Smooth muscle cell (in vitro differentiated cells): Measurements from ENCODE around the gene SPATA13. TPM values are rescaled to one million over a fixed set of nuclear protein-coding genes. Genes with fewer than 3 reads are reported as not detected.

Experiments used
- DNase-seq: peaks from one replicate; lab custom pipeline; 2025; ENCODE audit not compliant: unreplicated experiment; lab: John Stamatoyannopoulos, UW
- H2AFZ ChIP-seq: fragments of 200-600 bp; sonication (generic); 2 replicates; pipeline ENCODE4 v1.6.0; 2016; ENCODE audit warnings: antibody characterized with exemption, low read depth, mild to moderate bottlenecking
- H3F3A ChIP-seq: fragments of 200-600 bp; sonication (generic); 2 replicates; pipeline ENCODE4 v1.6.0; 2017; ENCODE audit warnings: antibody characterized with exemption, low read depth
- H3K27ac ChIP-seq: fragments of 200-600 bp; sonication (generic); 2 replicates; pipeline ENCODE4 v1.5.1; 2016; ENCODE audit warnings: low read depth, mild to moderate bottlenecking
- H3K27me3 ChIP-seq: fragments of 200-600 bp; sonication (generic); 2 replicates; pipeline ENCODE4 v1.6.1; 2016; ENCODE audit warnings: low read depth, mild to moderate bottlenecking
- H3K36me3 ChIP-seq: fragments of 200-600 bp; sonication (generic); 2 replicates; pipeline ENCODE4 v1.5.1; 2016; ENCODE audit warnings: low read depth
- H3K4me1 ChIP-seq: fragments of 200-600 bp; sonication (generic); 2 replicates; pipeline ENCODE4 v1.5.1; 2016; ENCODE audit warnings: low read depth
- H3K4me2 ChIP-seq: fragments of 200-600 bp; sonication (generic); 2 replicates; pipeline ENCODE4 v1.6.0; 2016; ENCODE audit warnings: mild to moderate bottlenecking
- H3K4me3 ChIP-seq: fragments of 200-600 bp; sonication (generic); 2 replicates; pipeline ENCODE4 v1.5.1; 2016; ENCODE audit warnings: mild to moderate bottlenecking
- H3K79me2 ChIP-seq: fragments of 200-600 bp; sonication (generic); 2 replicates; pipeline ENCODE4 v1.6.0; 2016; ENCODE audit warnings: low read depth, mild to moderate bottlenecking
- H3K9ac ChIP-seq: fragments of 200-600 bp; sonication (generic); 2 replicates; pipeline ENCODE4 v1.6.0; 2016; ENCODE audit warnings: low read depth
- H3K9me3 ChIP-seq: fragments of 200-600 bp; sonication (generic); replicated peaks from 2 replicates; pipeline ENCODE4 v1.5.1; 2016; ENCODE audit warnings: low read depth
- H4K20me1 ChIP-seq: fragments of 200-600 bp; sonication (generic); 2 replicates; pipeline ENCODE4 v1.6.0; 2016; ENCODE audit warnings: low read depth
- WGBS: methylation state at CpG from one replicate; pipeline ENCODE4 v1.1.7; 2016; ENCODE audit warnings: low lambda C conversion rate; 5-methylcytosine and 5-hydroxymethylcytosine counted together
- polyA plus RNA-seq: library from polyadenylated mRNA; unstranded; fragments of >200 nt; fragmentation: Nextera tagmentation; extraction: Ambion mirVana; gene quantifications from 2 replicates; pipeline ENCODE4 v1.2.1, GENCODE V29; 2016
- total RNA-seq: library from RNA; depleted of rRNA; stranded (reverse); fragments of >200 nt; gene quantifications from 2 replicates; pipeline ENCODE4 v1.2.3, GENCODE V29; 2014
- TF ChIP-seq, protein P1 (sequence below): fragments of 200-600 bp; sonication (generic); IDR thresholded peaks from 2 replicates; pipeline ENCODE4 v1.5.1; 2017; ENCODE audit warnings: borderline replicate concordance, mild to moderate bottlenecking, antibody characterized with exemption; ENCODE audit not compliant: insufficient read depth, poor library complexity, severe bottlenecking

The SPATA13 gene
- total and polyA plus RNA-seq, 2 experiments from 2014 or later, result 7.1 to 16.6 TPM

DNA sequence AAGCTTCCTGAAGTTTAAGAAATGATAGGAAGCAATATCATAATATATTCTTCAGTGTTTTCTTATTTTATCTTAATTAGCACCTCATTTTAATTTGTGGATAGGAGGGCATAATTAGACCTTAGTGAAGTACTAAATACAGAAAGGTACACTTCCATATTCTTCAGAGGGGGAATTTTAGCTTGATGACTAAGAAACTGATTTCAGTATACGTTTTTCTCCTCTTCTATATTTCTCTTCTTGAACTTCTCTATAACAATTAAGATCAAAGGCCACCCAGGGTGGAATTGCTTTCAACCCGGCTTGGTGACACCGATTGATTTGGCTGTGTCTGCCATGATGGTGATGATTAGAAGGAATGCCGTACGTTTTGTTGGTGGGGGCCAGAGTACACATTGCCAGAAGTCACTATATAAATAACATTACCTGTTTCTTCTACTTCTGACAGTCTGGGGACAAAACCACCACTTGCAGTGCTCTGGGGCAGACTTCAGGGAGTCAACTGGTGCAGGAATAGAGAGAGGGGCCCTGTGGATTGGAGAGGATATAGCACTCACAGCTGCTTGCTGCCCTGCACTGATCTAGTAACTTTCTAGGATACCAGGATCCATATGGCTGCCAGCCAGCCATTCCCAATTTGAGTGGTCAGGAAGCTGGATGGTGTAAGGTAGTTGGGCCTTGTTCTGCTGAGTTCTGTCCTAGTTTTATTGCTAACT lies 73.8 kb downstream of the SPATA13 start:
- DNase-seq, result no peak
- Histone ChIP-seq H3K4me3 (no peak overlapping the region), H3K79me2 (no peaks in the 10 kb centered on the region), H2AFZ (no peak overlapping the region), H3K9me3 (no peaks in the 10 kb centered on the region), H3K4me2 (peak overlapping the region; percentile 77), H3K4me1 (peaks cover 9% of the 10 kb centered on the region), H3F3A (no peaks in the 10 kb centered on the region), H4K20me1 (no peaks in the 10 kb centered on the region), H3K27me3 (no peaks in the 10 kb centered on the region), H3K27ac (no peak overlapping the region), H3K9ac (no peak overlapping the region), H3K36me3 (no peaks in the 10 kb centered on the region)
- 81% methylated on average over 5 of the region's 5 CpGs for WGBS
- TF ChIP-seq, protein P1, sequence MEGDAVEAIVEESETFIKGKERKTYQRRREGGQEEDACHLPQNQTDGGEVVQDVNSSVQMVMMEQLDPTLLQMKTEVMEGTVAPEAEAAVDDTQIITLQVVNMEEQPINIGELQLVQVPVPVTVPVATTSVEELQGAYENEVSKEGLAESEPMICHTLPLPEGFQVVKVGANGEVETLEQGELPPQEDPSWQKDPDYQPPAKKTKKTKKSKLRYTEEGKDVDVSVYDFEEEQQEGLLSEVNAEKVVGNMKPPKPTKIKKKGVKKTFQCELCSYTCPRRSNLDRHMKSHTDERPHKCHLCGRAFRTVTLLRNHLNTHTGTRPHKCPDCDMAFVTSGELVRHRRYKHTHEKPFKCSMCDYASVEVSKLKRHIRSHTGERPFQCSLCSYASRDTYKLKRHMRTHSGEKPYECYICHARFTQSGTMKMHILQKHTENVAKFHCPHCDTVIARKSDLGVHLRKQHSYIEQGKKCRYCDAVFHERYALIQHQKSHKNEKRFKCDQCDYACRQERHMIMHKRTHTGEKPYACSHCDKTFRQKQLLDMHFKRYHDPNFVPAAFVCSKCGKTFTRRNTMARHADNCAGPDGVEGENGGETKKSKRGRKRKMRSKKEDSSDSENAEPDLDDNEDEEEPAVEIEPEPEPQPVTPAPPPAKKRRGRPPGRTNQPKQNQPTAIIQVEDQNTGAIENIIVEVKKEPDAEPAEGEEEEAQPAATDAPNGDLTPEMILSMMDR, result no peak

DNA sequence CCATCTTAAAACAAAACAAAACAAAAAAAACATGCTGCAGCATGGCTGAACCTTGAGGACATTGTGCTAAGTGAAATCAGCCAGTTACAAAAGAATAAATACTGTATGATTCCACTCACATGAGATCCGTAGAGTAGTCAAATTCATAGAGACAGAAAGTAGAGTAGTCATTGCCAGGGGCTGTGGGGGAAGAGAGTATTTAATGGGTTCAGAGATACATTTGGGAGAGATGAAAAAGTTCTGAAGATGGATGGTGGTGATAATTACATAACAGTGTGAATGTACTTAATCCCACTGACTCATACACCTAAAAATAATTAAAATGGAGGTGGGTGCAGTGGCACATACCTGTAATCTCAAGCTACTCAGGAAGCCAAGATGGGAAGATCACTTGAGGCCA lies 76.8 kb downstream of the SPATA13 start:
- TF ChIP-seq, protein P1, result no peak
- no peaks in the 10 kb centered on the region for H3K27me3 ChIP-seq

DNA sequence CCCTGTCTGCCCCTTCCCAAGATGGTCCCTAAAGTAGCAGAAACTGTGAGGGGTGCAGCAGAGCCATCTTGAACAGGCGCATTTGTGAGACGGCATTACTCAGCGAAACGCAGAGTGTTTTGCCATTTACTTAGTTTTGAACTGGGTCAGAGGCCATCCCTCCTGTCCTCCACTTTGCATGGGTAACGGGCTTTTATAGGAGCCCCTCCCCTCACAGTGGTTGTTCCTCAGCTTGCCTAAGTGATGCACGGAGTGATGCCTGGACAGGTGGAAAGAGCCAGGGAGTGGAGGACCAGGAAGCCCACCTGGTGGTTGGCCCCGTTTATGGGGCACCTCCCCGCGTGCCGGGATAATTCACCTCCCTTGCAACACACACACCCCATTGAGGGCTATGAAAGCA lies 80.8 kb downstream of the SPATA13 start:
- H3K4me2 ChIP-seq, result no peak overlapping the region
- H3K36me3 ChIP-seq, result no peaks in the 10 kb centered on the region
- H2AFZ ChIP-seq, result no peak overlapping the region
- WGBS, result 88% methylated on average over 10 of the region's 10 CpGs
- H3K27me3 ChIP-seq, result no peaks in the 10 kb centered on the region
- H3K27ac ChIP-seq, result no peak overlapping the region
- no peaks in the 10 kb centered on the region for H3F3A ChIP-seq
- H3K4me3 ChIP-seq, result no peak overlapping the region
- no peaks in the 10 kb centered on the region for H3K9me3 ChIP-seq
- H3K4me1 ChIP-seq, result no peaks in the 10 kb centered on the region
- no peak for DNase-seq
- TF ChIP-seq, protein P1, result no peak
- no peaks in the 10 kb centered on the region for H3K79me2 ChIP-seq
- H3K9ac ChIP-seq, result no peak overlapping the region
- H4K20me1 ChIP-seq, result no peaks in the 10 kb centered on the region

More for the DNA sequence above, 76.8 kb downstream of the SPATA13 start:
- no peak for DNase-seq
- H3K4me3 ChIP-seq, result no peak overlapping the region
- no peaks in the 10 kb centered on the region for H3K36me3 ChIP-seq
- H3K79me2 ChIP-seq, result no peaks in the 10 kb centered on the region
- 90% methylated on average over 1 of the region's 1 CpG for WGBS
- H2AFZ ChIP-seq, result no peak overlapping the region
- no peak overlapping the region for H3K4me2 ChIP-seq
- H4K20me1 ChIP-seq, result no peaks in the 10 kb centered on the region
- no peak overlapping the region for H3K9ac ChIP-seq
- H3K4me1 ChIP-seq, result peaks cover 9% of the 10 kb centered on the region
- H3K9me3 ChIP-seq, result no peaks in the 10 kb centered on the region
- no peaks in the 10 kb centered on the region for H3F3A ChIP-seq
- no peak overlapping the region for H3K27ac ChIP-seq

DNA sequence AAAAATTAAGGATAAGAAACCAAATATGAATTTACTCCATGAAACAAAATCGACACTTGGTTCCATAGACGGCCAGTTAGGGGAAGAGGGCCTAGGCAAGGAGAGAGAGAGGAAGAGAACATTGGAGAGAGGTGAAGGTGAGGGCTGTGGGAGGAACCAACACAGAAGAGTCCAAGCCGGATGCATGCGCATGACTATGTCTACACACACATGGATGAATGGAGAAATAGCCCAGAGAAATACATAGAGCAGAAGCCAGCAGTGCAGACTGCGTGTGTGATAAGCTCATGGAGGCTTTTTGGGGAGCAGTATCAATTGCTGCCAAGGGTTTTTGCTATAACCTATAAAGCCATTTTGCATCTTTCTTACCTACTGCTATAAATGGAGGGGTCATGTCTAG lies 81.6 kb downstream of the SPATA13 start:
- no peaks in the 10 kb centered on the region for H3K36me3 ChIP-seq
- no peak overlapping the region for H3K4me2 ChIP-seq
- H3K4me1 ChIP-seq, result no peaks in the 10 kb centered on the region
- TF ChIP-seq, protein P1, result no peak
- no peaks in the 10 kb centered on the region for H3K27me3 ChIP-seq
- no peak overlapping the region for H2AFZ ChIP-seq
- H4K20me1 ChIP-seq, result no peaks in the 10 kb centered on the region
- no peaks in the 10 kb centered on the region for H3K9me3 ChIP-seq
- H3F3A ChIP-seq, result no peaks in the 10 kb centered on the region
- H3K4me3 ChIP-seq, result no peak overlapping the region
- no peak overlapping the region for H3K9ac ChIP-seq
- WGBS, result 94% methylated on average over 5 of the region's 5 CpGs
- no peak overlapping the region for H3K27ac ChIP-seq
- H3K79me2 ChIP-seq, result no peaks in the 10 kb centered on the region
- no peak for DNase-seq
